HEK293T (cell line): ENCODE results near the gene MYBPHL.

ENCODE experiments used
- ARNT ChIP-seq: fragments of 450-650 bp; IDR thresholded peaks from 2 replicates; pipeline ENCODE4 v1.6.1; 2017; ENCODE audit warnings: mild to moderate bottlenecking
- BHLHE40 ChIP-seq: fragments of 450-650 bp; IDR thresholded peaks from 2 replicates; pipeline ENCODE4 v1.6.1; 2016; ENCODE audit warnings: mild to moderate bottlenecking, moderate library complexity, borderline replicate concordance
- ELF4 ChIP-seq: fragments of 450-650 bp; IDR thresholded peaks from 2 replicates; pipeline ENCODE4 v1.6.1; 2017; ENCODE audit warnings: antibody characterized with exemption
- FOXA1 ChIP-seq: fragments of 450-650 bp; IDR thresholded peaks from 2 replicates; pipeline ENCODE4 v1.6.1; 2016; ENCODE audit warnings: mild to moderate bottlenecking
- FOXK2 ChIP-seq: fragments of 450-650 bp; IDR thresholded peaks from 2 replicates; pipeline ENCODE4 v1.6.1; 2016; ENCODE audit warnings: mild to moderate bottlenecking
- FOXM1 ChIP-seq: fragments of 450-650 bp; IDR thresholded peaks from 2 replicates; pipeline ENCODE4 v1.6.1; 2017; ENCODE audit warnings: mild to moderate bottlenecking, borderline replicate concordance
- HDGF ChIP-seq: fragments of 450-650 bp; IDR thresholded peaks from 2 replicates; pipeline ENCODE4 v1.6.1; 2017; ENCODE audit warnings: antibody characterized with exemption, borderline replicate concordance
- L3MBTL2 ChIP-seq: fragments of 450-650 bp; conservative IDR thresholded peaks from 2 replicates; pipeline ENCODE4 v1.6.1; 2016; ENCODE audit warnings: mild to moderate bottlenecking
- LEF1 ChIP-seq: fragments of 450-650 bp; IDR thresholded peaks from 2 replicates; pipeline ENCODE4 v1.6.1; 2017; ENCODE audit warnings: mild to moderate bottlenecking, borderline replicate concordance
- PKNOX1 ChIP-seq: fragments of 450-650 bp; IDR thresholded peaks from 2 replicates; pipeline ENCODE4 v1.6.1; 2016
- SP1 ChIP-seq: fragments of 450-650 bp; IDR thresholded peaks from 2 replicates; pipeline ENCODE4 v1.6.1; 2017
- SUZ12 ChIP-seq: fragments of 450-650 bp; IDR thresholded peaks from 2 replicates; pipeline ENCODE4 v1.6.1; 2016; ENCODE audit warnings: mild to moderate bottlenecking
- TARDBP ChIP-seq: fragments of 450-650 bp; IDR thresholded peaks from 2 replicates; pipeline ENCODE4 v1.6.1; 2016
- ZNF384 ChIP-seq: fragments of 450-650 bp; IDR thresholded peaks from 2 replicates; pipeline ENCODE4 v1.6.1; 2016

GRCh38 chr1:109275706-109276345 is 31.0 kb downstream of the MYBPHL start:
- no peak for TF ChIP-seq FOXM1
- no peak for TF ChIP-seq BHLHE40
- no peak for TF ChIP-seq SUZ12
- no peak for TF ChIP-seq L3MBTL2
- no peak for TF ChIP-seq FOXA1
- TF ChIP-seq SP1 = no peak
- TF ChIP-seq ARNT = no peak
- TF ChIP-seq PKNOX1 = no peak
- no peak for TF ChIP-seq TARDBP
- TF ChIP-seq ZNF384 = no peak
- no peak for TF ChIP-seq ELF4
- TF ChIP-seq HDGF = no peak
- no peak for TF ChIP-seq FOXK2
- no peak for TF ChIP-seq LEF1
